B cell (primary cell): ENCODE results near the gene SIM1. TPM values are rescaled to one million over a fixed set of nuclear protein-coding genes. Genes with fewer than 3 reads are reported as not detected.

ENCODE experiments used
- ATAC-seq: fragments of 200-7000 bp; cut with Tn5 transposase; one replicate; pipeline ENCODE4 v1.10.0; 2021; ENCODE audit warnings: low read depth, mild to moderate bottlenecking, moderate number of reproducible peaks, moderate library complexity
- CTCF ChIA-PET: fragments of 350-600 bp; sonication (Branson Sonifier 250); formaldehyde crosslinking; loops from one replicate; lab custom pipeline; 2021; ENCODE audit warnings: antibody characterized with exemption, inconsistent platforms; lab: Charles Lee
- POLR2A ChIA-PET: fragments of 350-600 bp; sonication (Branson Sonifier 250); formaldehyde crosslinking; loops from one replicate; lab custom pipeline; 2021; ENCODE audit warnings: antibody characterized with exemption; lab: Charles Lee
- DNase-seq: peaks from one replicate; pipeline ENCODE4 v3.0.0; 2013
- H2AFZ ChIP-seq: 2 replicates; pipeline ENCODE4 v1.6.1; 2012; ENCODE audit warnings: mild to moderate bottlenecking, low read depth, low read length; ENCODE audit not compliant: insufficient read depth, poor library complexity, severe bottlenecking
- H3K27ac ChIP-seq, 2 donors: 1 replicate in 1 of 2; 2 replicates in 1 of 2; pipeline ENCODE4 v1.5.1; 2012 to 2013; ENCODE audit warnings: low read length in 2 of 2, mild to moderate bottlenecking in 2 of 2, moderate library complexity in 1 of 2
- H3K27me3 ChIP-seq, 4 experiments: fragments of 200-600 bp in 1 of 4; sonication (generic) in 1 of 4; replicated peaks in 1 of 4; 1 replicate in 2 of 4; 2 replicates in 2 of 4; pipeline versions ENCODE4 v1.6.1 to v1.7.0; 2013 to 2016; ENCODE audit warnings: low read length in 3 of 4, mild to moderate bottlenecking in 2 of 4, mixed read lengths in 1 of 4, moderate library complexity in 1 of 4; ENCODE audit not compliant: insufficient read depth in 4 of 4, control insufficient read depth in 3 of 4; ENCODE audit errors: control extremely low read depth in 1 of 4
- H3K36me3 ChIP-seq, 2 experiments: replicated peaks in 1 of 2; 1 replicate in 1 of 2; 2 replicates in 1 of 2; pipeline versions ENCODE4 v1.6.1 to v1.7.1; 2013; ENCODE audit warnings: low read length in 1 of 2; ENCODE audit not compliant: insufficient read depth in 2 of 2, control insufficient read depth in 1 of 2; ENCODE audit errors: control extremely low read depth in 1 of 2, extremely low read depth in 1 of 2
- H3K4me1 ChIP-seq, 2 donors: fragments of 200-600 bp in 1 of 2; sonication (generic) in 1 of 2; 1 replicate in 1 of 2; 2 replicates in 1 of 2; pipeline versions ENCODE4 v1.5.1 to v1.6.1; 2013 to 2017; ENCODE audit warnings: low read length in 2 of 2; ENCODE audit not compliant: control insufficient read depth in 2 of 2, insufficient read depth in 2 of 2
- H3K4me2 ChIP-seq: replicated peaks from 2 replicates; pipeline ENCODE3; 2012; ENCODE audit warnings: mild to moderate bottlenecking, low read depth, low read length; ENCODE audit not compliant: poor library complexity, severe bottlenecking
- H3K4me3 ChIP-seq, 5 experiments: fragments of 200-600 bp in 1 of 5; sonication (generic) in 1 of 5; 1 replicate in 3 of 5; 2 replicates in 2 of 5; pipeline versions ENCODE4 v1.5.1 to v1.7.0; 2011 to 2016; ENCODE audit warnings: low read length in 4 of 5, mild to moderate bottlenecking in 4 of 5, low read depth in 2 of 5, control low read depth in 1 of 5, moderate library complexity in 1 of 5; ENCODE audit not compliant: insufficient read depth in 1 of 5; ENCODE audit errors: control extremely low read depth in 1 of 5, extremely low read depth in 1 of 5
- H3K79me2 ChIP-seq: fragments of 200-600 bp; sonication (generic); one replicate; pipeline ENCODE4 v1.6.0; 2016; ENCODE audit warnings: low read length; ENCODE audit not compliant: control insufficient read depth, insufficient read depth
- H3K9ac ChIP-seq: fragments of 200-600 bp; sonication (generic); 2 replicates; pipeline ENCODE4 v1.6.1; 2017; ENCODE audit warnings: mild to moderate bottlenecking, low read length, moderate library complexity
- H3K9me3 ChIP-seq, 3 donors: one replicate each; pipeline versions ENCODE4 v1.6.1 to v1.7.1; 2013; ENCODE audit warnings: low read length in 2 of 3; ENCODE audit not compliant: control insufficient read depth in 2 of 3, insufficient read depth in 1 of 3; ENCODE audit errors: control extremely low read depth in 1 of 3
- H4K20me1 ChIP-seq: 2 replicates; pipeline ENCODE4 v1.6.0; 2012; ENCODE audit warnings: mild to moderate bottlenecking, low read length; ENCODE audit not compliant: insufficient read depth, control insufficient read depth, poor library complexity, severe bottlenecking
- H3K27ac Mint-ChIP-seq: one replicate; pipeline ENCODE4 v1.8.0; 2021; ENCODE audit warnings: mixed read lengths
- H3K27me3 Mint-ChIP-seq: one replicate; pipeline ENCODE4 v1.8.0; 2021; ENCODE audit warnings: mixed read lengths
- H3K4me1 Mint-ChIP-seq: one replicate; pipeline ENCODE4 v1.8.0; 2021; ENCODE audit warnings: mixed read lengths
- H3K4me3 Mint-ChIP-seq: one replicate; pipeline ENCODE4 v1.8.0; 2021; ENCODE audit warnings: mixed read lengths
- H3K9me3 Mint-ChIP-seq: one replicate; pipeline ENCODE4 v1.8.0; 2022; ENCODE audit warnings: mixed read lengths; ENCODE audit not compliant: insufficient read depth
- EZH2 ChIP-seq: IDR thresholded peaks from 2 replicates; pipeline ENCODE4 v1.6.1; 2012; ENCODE audit warnings: borderline replicate concordance, low read depth, mild to moderate bottlenecking, moderate library complexity, low read length; ENCODE audit not compliant: insufficient read depth, poor library complexity, severe bottlenecking
- WGBS: methylation state at CpG from one replicate; pipeline ENCODE4 v1.1.5; 2013; ENCODE audit warnings: missing lambda C conversion rate; ENCODE audit not compliant: insufficient coverage; 5-methylcytosine and 5-hydroxymethylcytosine counted together
- intact Hi-C: fragments of 100-400 bp; cut with micrococcal nuclease; formaldehyde crosslinking; loops from one replicate; pipeline ENCODE4 v1.10.0; 2022
- polyA plus RNA-seq: library from polyadenylated mRNA; depleted of rRNA; stranded (reverse); fragments of >200 nt; gene quantifications from 2 replicates; pipeline ENCODE4 v1.2.3, GENCODE V29; 2012
- total RNA-seq, 2 donors: library from RNA; stranded (reverse); fragments of 120-200 nt in 1 of 2; gene quantifications; 1 replicate in 1 of 2; 2 replicates in 1 of 2; pipeline versions ENCODE4 v1.2.3 to v1.2.4, GENCODE V29; 2013 to 2022
- TF ChIP-seq, protein P1 (sequence below): fragments of 200-600 bp; IDR thresholded peaks from one replicate; pipeline ENCODE4 v1.8.0; 2022; ENCODE audit warnings: antibody characterized with exemption, mild to moderate bottlenecking

Gene SIM1
- total and polyA plus RNA-seq, 2 donors (not counting 1 experiment from before 2014, with no cell fraction given), result not detected

DNA sequence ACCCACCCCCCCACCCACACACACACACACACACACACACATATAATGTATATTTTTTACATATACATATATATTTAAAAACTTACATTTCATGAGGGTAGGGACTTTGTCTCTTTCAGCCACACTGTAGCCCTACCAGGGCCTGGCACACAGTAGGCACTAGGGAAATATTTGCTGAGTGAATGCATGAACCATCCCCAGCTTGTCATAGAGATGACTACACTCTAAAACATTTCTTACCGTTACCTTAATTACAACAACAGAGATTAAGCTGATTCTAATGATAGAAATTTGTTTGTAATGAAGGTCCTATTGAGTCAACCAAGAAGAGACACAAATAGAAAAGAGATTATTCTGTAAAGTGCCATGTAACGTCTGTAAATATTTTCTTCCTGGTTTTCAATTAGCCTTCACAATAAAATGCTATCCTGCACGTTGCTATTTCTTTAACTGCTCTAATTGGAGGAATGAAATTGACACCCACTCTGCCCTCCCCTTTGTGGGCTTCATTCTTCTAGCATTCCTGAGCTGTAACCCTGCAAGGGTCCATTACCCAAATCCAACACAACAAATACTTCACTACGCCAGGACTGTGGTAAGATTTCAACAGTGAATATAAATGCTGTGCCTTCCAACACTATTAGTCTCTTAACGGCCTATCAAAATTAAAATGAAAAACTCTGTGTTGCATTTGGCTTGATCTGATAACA, 30.8 kb downstream of the SIM1 start:
- no peak overlapping the region for H3K9ac ChIP-seq

DNA sequence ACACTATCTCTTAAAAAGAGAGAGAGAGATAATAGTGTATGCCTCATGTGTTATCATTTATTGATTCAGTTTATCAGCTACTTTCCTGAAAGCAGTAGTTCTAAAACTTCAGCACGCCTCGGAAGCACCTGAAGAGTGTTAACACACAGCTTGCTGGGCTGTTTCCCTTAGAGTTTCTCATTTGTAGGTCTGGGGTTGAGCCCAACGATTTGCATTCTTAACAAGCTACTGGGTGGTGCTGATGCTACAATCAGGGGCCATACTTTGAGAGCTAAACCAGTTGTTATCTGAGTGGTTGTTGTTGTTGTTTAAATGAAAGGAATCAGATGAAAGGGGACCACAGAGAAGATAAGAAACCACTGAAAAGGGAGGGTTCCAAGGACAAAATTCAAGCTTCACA, 32.6 kb downstream of the SIM1 start:
- ChIA-PET POLR2A (no interaction called here), CTCF (no interaction called here)
- Mint-ChIP-seq H3K27me3 (peaks cover 31% of the 10 kb centered on the region), H3K9me3 (no peaks in the 10 kb centered on the region), H3K27ac (no peak overlapping the region), H3K4me1 (no peaks in the 10 kb centered on the region), H3K4me3 (no peak overlapping the region)
- Histone ChIP-seq H3K9me3 (no peaks in the 10 kb centered on the region), H3K9ac (no peak overlapping the region), H2AFZ (no peak overlapping the region), H3K27ac (no peak overlapping the region), H3K4me3 (no peak overlapping the region), H3K4me1 (no peaks in the 10 kb centered on the region), H3K4me2 (no peak overlapping the region), H3K27me3 (no peaks in the 10 kb centered on the region), H3K36me3 (no peaks in the 10 kb centered on the region), H4K20me1 (no peaks in the 10 kb centered on the region), H3K79me2 (no peaks in the 10 kb centered on the region)
- WGBS, result 81% methylated on average over 3 of the region's 3 CpGs
- no peak for DNase-seq
- no peak for ATAC-seq
- TF ChIP-seq, protein P1, sequence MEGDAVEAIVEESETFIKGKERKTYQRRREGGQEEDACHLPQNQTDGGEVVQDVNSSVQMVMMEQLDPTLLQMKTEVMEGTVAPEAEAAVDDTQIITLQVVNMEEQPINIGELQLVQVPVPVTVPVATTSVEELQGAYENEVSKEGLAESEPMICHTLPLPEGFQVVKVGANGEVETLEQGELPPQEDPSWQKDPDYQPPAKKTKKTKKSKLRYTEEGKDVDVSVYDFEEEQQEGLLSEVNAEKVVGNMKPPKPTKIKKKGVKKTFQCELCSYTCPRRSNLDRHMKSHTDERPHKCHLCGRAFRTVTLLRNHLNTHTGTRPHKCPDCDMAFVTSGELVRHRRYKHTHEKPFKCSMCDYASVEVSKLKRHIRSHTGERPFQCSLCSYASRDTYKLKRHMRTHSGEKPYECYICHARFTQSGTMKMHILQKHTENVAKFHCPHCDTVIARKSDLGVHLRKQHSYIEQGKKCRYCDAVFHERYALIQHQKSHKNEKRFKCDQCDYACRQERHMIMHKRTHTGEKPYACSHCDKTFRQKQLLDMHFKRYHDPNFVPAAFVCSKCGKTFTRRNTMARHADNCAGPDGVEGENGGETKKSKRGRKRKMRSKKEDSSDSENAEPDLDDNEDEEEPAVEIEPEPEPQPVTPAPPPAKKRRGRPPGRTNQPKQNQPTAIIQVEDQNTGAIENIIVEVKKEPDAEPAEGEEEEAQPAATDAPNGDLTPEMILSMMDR, result no peak
- TF ChIP-seq EZH2, result no peak
- intact Hi-C loops, result no loop called here

More for the DNA sequence above, 30.8 kb downstream of the SIM1 start:
- CTCF ChIA-PET, result no interaction called here
- Histone ChIP-seq H3K79me2 (no peaks in the 10 kb centered on the region), H3K4me3 (no peak overlapping the region), H3K9me3 (no peaks in the 10 kb centered on the region), H2AFZ (no peak overlapping the region), H3K4me1 (no peaks in the 10 kb centered on the region), H3K36me3 (no peaks in the 10 kb centered on the region), H4K20me1 (no peaks in the 10 kb centered on the region), H3K4me2 (no peak overlapping the region), H3K27me3 (peaks cover 0 to under 1% (median 0%) of the 10 kb centered on the region in 4 experiments), H3K27ac (no peak overlapping the region)
- TF ChIP-seq EZH2, result no peak
- TF ChIP-seq, protein P1, result no peak
- Mint-ChIP-seq H3K4me1 (no peaks in the 10 kb centered on the region), H3K9me3 (no peaks in the 10 kb centered on the region), H3K27me3 (peaks cover 39% of the 10 kb centered on the region), H3K4me3 (no peak overlapping the region), H3K27ac (no peak overlapping the region)
- POLR2A ChIA-PET, result no interaction called here
- ATAC-seq, result no peak
- intact Hi-C loops, result no loop called here
- DNase-seq, result no peak
- 53% methylated on average over 2 of the region's 5 CpGs for WGBS
